ENCODE measurements around the gene SLC51A.
"Not testable (repeated sequence)": the region's sequence is repeated elsewhere in the genome, so short reads cannot be mapped to it uniquely, and the experiment has no call there.

SLC51A gene

DNA sequence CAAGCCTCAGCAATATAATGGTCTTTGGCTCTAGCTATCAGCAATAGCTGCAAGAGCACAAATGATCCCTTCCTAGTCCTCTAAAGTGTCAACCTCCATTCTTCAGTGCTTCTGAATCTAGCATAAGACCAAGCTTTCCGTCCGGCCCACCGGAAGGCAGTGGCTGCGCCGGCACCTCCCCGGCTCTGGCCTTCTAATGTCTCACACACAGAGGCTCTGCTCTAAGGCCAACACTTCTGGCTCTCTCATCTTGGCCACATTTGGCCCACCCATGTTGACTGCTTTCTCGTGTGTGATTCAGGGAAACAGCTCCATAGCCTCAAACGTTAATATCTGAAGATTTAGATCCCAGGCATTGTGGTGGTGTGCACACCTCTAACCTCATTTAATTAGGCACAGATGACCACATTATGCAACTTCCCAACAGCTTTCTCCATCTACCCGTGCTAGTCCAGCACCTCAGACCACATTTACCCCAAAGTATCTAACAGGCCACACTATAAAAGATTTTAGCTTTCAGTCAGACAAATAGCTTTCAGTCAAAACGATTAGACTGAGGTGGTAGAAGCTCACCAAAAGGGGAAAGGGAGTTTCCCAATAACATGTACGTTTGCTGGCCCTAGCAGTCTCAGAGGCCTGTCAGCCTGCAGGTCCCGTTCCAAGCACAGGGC, 19.3 kb downstream of the SLC51A start:
- H3K27me3 ChIP-seq (ENCODE audit: control insufficient read depth in 1 of 2, insufficient read depth in 2 of 2, low read length in 2 of 2): no peaks in the 10 kb centered on the region
- H3K4me3 ChIP-seq (ENCODE audit: low read depth in 1 of 2, low read length in 2 of 2): no peak overlapping the region
- no peaks in the 10 kb centered on the region for H3K9me3 ChIP-seq (ENCODE audit: low read length)
- H3K27ac ChIP-seq (ENCODE audit: low read depth, low read length): no peak overlapping the region
- no peak overlapping the region for H3K9ac ChIP-seq (ENCODE audit: low read length)
- no peaks in the 10 kb centered on the region for H3K4me1 ChIP-seq (ENCODE audit: insufficient read depth, low read length)
- H3K36me3 ChIP-seq (ENCODE audit: insufficient read depth, low read length): peaks cover 33% of the 10 kb centered on the region

DNA sequence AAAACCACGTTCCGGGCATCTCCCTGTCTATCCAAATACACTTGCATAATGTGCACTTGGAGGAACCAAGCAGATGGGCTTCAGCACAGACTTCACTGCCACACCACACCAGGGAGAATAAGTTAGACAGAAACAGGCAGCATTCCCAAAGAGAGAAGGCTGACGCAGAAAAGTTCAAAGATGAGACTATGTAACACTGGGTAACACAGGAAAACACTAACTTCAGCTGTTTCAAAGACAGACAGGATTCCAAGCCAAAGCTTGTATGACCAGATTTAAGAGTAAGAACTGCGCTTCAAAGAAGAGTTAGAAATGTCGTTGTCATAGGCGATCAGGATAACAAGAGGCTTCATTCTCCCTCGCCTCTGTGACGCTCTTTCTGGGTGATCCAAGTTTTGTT, 19.9 kb downstream of the SLC51A start:
- H3K9me3 ChIP-seq (ENCODE audit: low read length): no peaks in the 10 kb centered on the region
- peaks cover 34% of the 10 kb centered on the region for H3K36me3 ChIP-seq (ENCODE audit: insufficient read depth, low read length)
- no peak overlapping the region for H3K27ac ChIP-seq (ENCODE audit: low read depth, low read length)
- H3K4me1 ChIP-seq (ENCODE audit: insufficient read depth, low read length): no peaks in the 10 kb centered on the region
- H3K27me3 ChIP-seq (ENCODE audit: control insufficient read depth in 1 of 2, insufficient read depth in 2 of 2, low read length in 2 of 2): no peaks in the 10 kb centered on the region
- H3K9ac ChIP-seq (ENCODE audit: low read length): no peak overlapping the region
- H3K4me3 ChIP-seq (ENCODE audit: low read depth in 1 of 2, low read length in 2 of 2): no peak overlapping the region

DNA sequence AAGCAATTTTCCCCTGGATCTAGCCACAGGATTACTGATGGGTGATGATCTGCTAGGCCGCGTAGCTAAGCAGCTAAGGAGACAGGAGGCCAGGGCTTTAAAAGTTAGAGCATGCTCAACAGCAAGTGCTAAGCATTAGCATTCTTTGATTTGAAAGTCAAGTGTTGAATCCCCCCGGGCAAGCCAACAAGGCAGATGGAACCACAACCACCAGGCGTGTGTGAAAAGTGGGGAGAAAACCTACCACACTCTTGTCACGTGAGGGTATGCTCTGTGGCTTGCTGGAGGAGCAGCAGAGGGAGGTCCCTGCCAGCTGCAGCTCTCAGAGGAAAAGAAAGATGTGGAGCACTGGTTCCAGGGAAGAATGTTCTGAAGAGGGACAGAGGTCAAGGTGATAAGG, 20.9 kb downstream of the SLC51A start:
- Histone ChIP-seq H3K9me3 (ENCODE audit: low read length) (no peaks in the 10 kb centered on the region), H3K4me3 (ENCODE audit: low read depth in 1 of 2, low read length in 2 of 2) (no peak overlapping the region), H3K27ac (ENCODE audit: low read depth, low read length) (no peak overlapping the region), H3K9ac (ENCODE audit: low read length) (no peak overlapping the region), H3K36me3 (ENCODE audit: insufficient read depth, low read length) (peaks cover 43% of the 10 kb centered on the region), H3K27me3 (ENCODE audit: control insufficient read depth in 1 of 2, insufficient read depth in 2 of 2, low read length in 2 of 2) (no peaks in the 10 kb centered on the region), H3K4me1 (ENCODE audit: insufficient read depth, low read length) (no peaks in the 10 kb centered on the region)

DNA sequence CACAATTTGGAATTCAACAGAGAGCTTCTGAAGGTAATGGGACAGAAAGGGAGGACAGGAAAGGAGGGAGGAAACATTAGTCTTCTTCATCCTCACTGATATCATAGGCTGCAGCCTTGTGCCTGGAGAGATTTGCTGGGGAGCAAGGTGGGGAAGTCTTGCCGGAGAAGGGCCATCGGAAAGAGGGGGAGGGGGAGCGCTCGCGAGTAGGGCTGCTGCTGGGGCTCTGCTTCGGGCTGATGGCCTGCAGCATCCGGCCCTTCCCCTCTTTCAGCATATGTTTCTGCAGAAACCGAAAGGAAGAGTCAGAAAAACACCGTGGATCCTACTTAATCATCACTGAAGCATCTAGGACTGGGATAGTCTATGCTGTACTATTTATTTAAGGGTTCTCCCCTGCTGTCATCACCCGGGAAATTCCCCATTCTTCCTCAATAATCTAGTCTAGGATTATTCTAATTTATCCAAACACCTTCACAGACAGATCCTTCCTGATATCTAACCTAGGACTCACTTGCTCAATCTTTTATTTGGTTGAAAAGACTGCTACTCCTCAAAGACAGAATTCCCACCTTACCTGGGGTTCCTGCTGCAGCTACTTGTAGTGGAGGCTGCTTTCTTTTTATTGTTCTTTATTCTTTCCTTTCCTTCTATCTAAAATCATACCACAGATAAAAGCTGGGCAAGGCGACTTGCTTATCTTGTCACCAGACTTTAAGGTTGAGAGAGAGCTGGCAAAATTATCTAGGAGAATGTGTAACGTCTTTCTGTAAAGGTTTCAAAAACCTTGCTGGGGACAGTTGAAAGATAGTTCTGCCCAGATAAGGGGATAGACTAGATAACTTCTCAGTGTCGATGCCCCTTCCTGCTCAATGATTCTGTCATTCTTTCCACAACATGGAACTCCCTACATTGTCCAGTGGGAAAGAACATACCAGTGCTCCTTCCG, 22.6 kb downstream of the SLC51A start:
- peaks cover 50% of the 10 kb centered on the region for H3K36me3 ChIP-seq (ENCODE audit: insufficient read depth, low read length)
- H3K9ac ChIP-seq (ENCODE audit: low read length): no peak overlapping the region
- no peak overlapping the region for H3K4me3 ChIP-seq (ENCODE audit: low read depth in 1 of 2, low read length in 2 of 2)
- no peaks in the 10 kb centered on the region for H3K27me3 ChIP-seq (ENCODE audit: control insufficient read depth in 1 of 2, insufficient read depth in 2 of 2, low read length in 2 of 2)
- H3K4me1 ChIP-seq (ENCODE audit: insufficient read depth, low read length): no peaks in the 10 kb centered on the region
- H3K9me3 ChIP-seq (ENCODE audit: low read length): no peaks in the 10 kb centered on the region
- H3K27ac ChIP-seq (ENCODE audit: low read depth, low read length): no peak overlapping the region

DNA sequence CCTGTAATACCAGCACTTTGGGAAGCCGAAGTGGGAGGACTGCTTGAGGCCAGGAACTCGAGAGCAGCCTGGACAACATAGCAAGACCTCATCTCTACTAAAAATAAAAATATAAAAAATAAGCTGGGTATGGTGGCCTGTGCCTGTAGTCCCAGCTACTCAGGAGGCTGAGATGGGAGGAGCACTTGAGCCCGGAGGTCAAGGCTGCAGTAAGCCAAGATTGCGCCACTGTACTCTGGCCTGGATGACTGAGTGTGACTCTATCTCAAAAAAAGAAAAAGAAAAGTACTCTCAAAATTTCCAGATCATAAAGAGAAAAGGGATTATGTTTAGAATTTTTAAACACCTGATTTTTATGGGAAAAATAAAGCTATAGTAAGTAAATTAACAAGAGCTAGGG, 24.1 kb downstream of the SLC51A start:
- H3K36me3 ChIP-seq (ENCODE audit: insufficient read depth, low read length): peaks cover 52% of the 10 kb centered on the region
- no peak overlapping the region for H3K9ac ChIP-seq (ENCODE audit: low read length)

DNA sequence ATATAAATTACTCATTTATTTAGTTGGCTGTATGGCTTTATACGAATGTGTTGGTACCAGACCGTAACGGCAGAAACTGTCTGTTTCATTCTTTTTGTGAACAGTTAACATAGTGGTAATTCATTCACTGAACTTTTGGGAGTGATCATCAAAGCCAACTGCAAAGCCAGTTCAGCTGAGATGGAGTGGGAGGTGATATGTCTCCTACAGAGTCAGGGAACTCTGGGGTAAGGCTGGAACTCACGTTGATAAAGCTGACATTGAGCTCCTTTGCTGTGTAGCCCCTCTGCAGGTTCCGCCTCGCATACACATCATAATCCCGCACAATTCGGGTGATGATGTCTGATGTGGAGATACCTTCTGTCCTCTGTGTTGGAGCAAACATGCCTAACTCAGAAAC, 25.4 kb downstream of the SLC51A start:
- Histone ChIP-seq H3K36me3 (ENCODE audit: insufficient read depth, low read length) (peaks cover 65% of the 10 kb centered on the region), H3K27me3 (ENCODE audit: control insufficient read depth in 1 of 2, insufficient read depth in 2 of 2, low read length in 2 of 2) (no peaks in the 10 kb centered on the region)

More for the DNA sequence above, 24.1 kb downstream of the SLC51A start:
- Histone ChIP-seq H3K27me3 (ENCODE audit: control insufficient read depth in 1 of 2, insufficient read depth in 2 of 2, low read length in 2 of 2) (no peaks in the 10 kb centered on the region), H3K27ac (ENCODE audit: low read depth, low read length) (no peak overlapping the region), H3K4me1 (ENCODE audit: insufficient read depth, low read length) (no peaks in the 10 kb centered on the region), H3K4me3 (ENCODE audit: low read depth in 1 of 2, low read length in 2 of 2) (no peak overlapping the region), H3K9me3 (ENCODE audit: low read length) (no peaks in the 10 kb centered on the region)

DNA sequence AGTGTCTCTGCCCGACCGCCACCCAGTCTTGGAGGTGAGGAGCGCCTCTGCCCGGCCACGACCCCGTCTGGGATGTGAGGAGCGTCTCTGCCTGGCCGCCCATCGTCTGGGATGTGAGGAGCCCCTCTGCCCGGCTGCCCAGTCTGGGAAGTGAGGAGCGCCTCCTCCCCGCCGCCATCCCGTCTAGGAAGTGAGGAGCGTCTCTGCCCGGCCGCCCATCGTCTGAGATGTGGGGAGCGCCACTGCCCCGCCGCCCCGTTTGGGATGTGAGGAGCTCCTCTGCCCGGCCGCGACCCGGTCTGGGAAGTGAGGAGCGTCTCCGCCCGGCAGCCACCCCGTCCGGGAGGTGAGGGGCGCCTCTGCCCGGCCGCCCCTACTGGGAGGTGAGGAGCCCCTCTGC, 27.8 kb downstream of the SLC51A start:
- not testable (repeated sequence) for H3K27ac ChIP-seq (ENCODE audit: low read depth, low read length); H3K9me3 ChIP-seq (ENCODE audit: low read length); H3K27me3 ChIP-seq (ENCODE audit: control insufficient read depth in 1 of 2, insufficient read depth in 2 of 2, low read length in 2 of 2); H3K4me3 ChIP-seq (ENCODE audit: low read depth in 1 of 2, low read length in 2 of 2); H3K4me1 ChIP-seq (ENCODE audit: insufficient read depth, low read length); H3K9ac ChIP-seq (ENCODE audit: low read length)
- peaks cover 51% of the 10 kb centered on the region for H3K36me3 ChIP-seq (ENCODE audit: insufficient read depth, low read length)

More for the DNA sequence above, 25.4 kb downstream of the SLC51A start:
- no peak overlapping the region for H3K27ac ChIP-seq (ENCODE audit: low read depth, low read length)
- H3K9me3 ChIP-seq (ENCODE audit: low read length): no peaks in the 10 kb centered on the region
- no peak overlapping the region for H3K9ac ChIP-seq (ENCODE audit: low read length)
- no peak overlapping the region for H3K4me3 ChIP-seq (ENCODE audit: low read depth in 1 of 2, low read length in 2 of 2)
- H3K4me1 ChIP-seq (ENCODE audit: insufficient read depth, low read length): no peaks in the 10 kb centered on the region

DNA sequence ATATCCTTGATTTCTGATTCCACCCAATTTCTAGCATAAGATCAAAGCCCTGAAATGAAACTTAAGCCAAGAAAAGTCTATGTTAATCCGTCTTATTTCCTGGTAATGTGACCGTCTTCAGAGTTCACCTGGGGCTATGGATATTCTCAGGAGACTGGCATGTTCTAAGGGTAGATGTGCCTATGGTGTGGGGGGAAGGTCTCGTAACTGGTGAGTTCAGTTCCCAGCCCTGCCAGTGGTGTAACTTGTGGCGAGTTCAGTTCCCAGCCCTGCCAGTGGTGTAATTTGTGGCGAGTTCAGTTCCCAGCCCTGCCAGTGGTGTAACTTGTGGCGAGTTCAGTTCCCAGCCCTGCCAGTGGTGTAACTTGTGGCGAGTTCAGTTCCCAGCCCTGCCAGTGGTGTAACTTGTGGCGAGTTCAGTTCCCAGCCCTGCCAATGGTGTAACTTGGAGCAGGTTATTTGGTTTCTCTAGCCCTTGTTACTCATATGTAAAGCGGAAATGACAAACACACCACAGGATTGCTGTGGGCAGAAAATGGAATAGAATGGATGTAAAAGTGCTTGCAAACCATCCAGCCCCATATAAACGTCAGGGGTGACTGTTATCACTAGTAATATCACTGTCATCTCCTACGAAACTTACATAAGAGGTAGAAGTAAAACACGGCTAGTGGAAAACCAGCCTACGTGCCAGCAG, 30.4 kb downstream of the SLC51A start:
- no peaks in the 10 kb centered on the region for H3K27me3 ChIP-seq (ENCODE audit: control insufficient read depth in 1 of 2, insufficient read depth in 2 of 2, low read length in 2 of 2)
- H3K27ac ChIP-seq (ENCODE audit: low read depth, low read length): no peak overlapping the region
- H3K9me3 ChIP-seq (ENCODE audit: low read length): no peaks in the 10 kb centered on the region
- no peaks in the 10 kb centered on the region for H3K4me1 ChIP-seq (ENCODE audit: insufficient read depth, low read length)
- H3K4me3 ChIP-seq (ENCODE audit: low read depth in 1 of 2, low read length in 2 of 2): no peak overlapping the region
- peaks cover 37% of the 10 kb centered on the region for H3K36me3 ChIP-seq (ENCODE audit: insufficient read depth, low read length)
- H3K9ac ChIP-seq (ENCODE audit: low read length): no peak overlapping the region

DNA sequence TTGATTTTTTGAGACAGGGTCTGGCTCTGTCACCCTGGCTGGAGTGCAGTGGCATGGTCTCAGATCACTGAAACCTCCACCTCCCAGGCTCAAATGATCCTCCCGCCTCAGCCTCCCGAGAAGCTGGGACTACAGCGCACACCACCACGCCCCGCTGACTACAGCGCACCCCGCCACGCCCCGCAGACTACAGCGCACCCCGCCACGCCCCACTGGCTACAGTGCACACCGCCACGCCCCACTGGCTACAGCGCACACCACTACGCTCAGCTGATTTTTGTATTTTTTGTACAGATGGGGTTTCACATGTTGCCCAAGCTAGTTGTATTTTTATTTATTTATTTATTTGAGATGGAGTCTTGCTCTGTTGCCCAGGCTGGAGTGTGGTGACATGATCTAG, 35.6 kb downstream of the SLC51A start:
- no peak overlapping the region for H3K4me3 ChIP-seq (ENCODE audit: low read depth in 1 of 2, low read length in 2 of 2)
- H3K27ac ChIP-seq (ENCODE audit: low read depth, low read length): no peak overlapping the region
- H3K9ac ChIP-seq (ENCODE audit: low read length): no peak overlapping the region
- H3K36me3 ChIP-seq (ENCODE audit: insufficient read depth, low read length): peaks cover 21% of the 10 kb centered on the region
- H3K27me3 ChIP-seq (ENCODE audit: control insufficient read depth in 1 of 2, insufficient read depth in 2 of 2, low read length in 2 of 2): no peaks in the 10 kb centered on the region
- H3K9me3 ChIP-seq (ENCODE audit: low read length): no peaks in the 10 kb centered on the region
- H3K4me1 ChIP-seq (ENCODE audit: insufficient read depth, low read length): no peaks in the 10 kb centered on the region

DNA sequence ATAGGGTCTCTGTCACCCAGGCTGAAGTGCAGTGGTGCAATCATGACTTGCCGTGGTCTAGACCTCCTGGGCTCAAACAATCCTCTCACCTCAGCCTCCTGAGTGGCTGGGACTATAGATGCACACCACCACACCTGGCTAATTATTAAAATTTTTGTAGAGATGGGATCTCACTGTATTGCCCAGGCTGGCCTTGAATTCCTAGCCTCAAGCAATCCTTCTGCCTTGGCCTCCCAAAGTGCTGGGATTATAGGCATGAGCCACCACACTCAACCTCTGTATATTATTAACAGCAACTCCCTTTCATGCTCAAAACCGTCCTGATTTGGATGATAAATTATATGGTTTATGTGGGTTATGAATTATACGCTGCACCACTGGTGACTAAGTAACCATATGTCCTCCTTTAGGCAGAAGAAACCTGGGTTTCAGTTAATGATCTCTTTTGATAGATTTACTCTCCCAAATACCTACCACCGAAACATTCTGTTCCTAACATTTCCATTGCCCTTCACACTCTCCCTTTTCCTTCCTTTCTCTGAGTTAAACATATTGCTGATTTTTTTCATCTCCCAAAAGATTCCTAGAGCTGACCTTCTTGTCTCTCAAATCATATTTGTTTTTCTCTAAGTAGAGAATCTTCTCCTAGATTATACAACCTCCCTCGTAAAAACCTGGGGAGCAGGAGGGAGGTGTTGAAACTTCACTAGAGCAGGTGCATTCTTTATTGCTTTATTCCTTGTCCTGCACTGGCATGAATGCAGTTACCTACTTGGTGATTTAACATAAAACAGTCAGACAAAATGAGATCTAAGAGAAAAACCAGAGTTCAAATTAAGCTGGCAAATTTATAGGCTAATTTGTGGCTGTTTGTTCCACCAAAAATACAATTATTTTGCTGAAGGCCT, 38.3 kb downstream of the SLC51A start:
- Histone ChIP-seq H3K9me3 (ENCODE audit: low read length) (no peaks in the 10 kb centered on the region), H3K27me3 (ENCODE audit: control insufficient read depth in 1 of 2, insufficient read depth in 2 of 2, low read length in 2 of 2) (no peaks in the 10 kb centered on the region), H3K27ac (ENCODE audit: low read depth, low read length) (no peak overlapping the region), H3K9ac (ENCODE audit: low read length) (no peak overlapping the region), H3K4me1 (ENCODE audit: insufficient read depth, low read length) (no peaks in the 10 kb centered on the region), H3K36me3 (ENCODE audit: insufficient read depth, low read length) (peaks cover 12% of the 10 kb centered on the region), H3K4me3 (ENCODE audit: low read depth in 1 of 2, low read length in 2 of 2) (no peak overlapping the region)
